HepG2 (cell line): ENCODE results near the gene STUM. TPM values are rescaled to one million over a fixed set of nuclear protein-coding genes. Genes with fewer than 3 reads are reported as not detected.

Experiments
- ATAC-seq: fragments of 200-7000 bp; cut with Tn5 transposase; 3 replicates; pipeline ENCODE4 v1.9.1; 2020; ENCODE audit warnings: mild to moderate bottlenecking, moderate library complexity
- BruUV-seq: library from RNA; stranded (reverse); fragments of 400-500 nt; replicated peaks from 2 replicates; lab custom pipeline; 2021; lab: Mats Ljungman, UMichigan
- CTCF ChIA-PET: fragments of 300-600 bp; formaldehyde crosslinking; extraction: SDS; loops from one replicate; lab custom pipeline; 2021; ENCODE audit warnings: low total read pairs, inconsistent platforms, low intra/inter-chr PET ratio; lab: Yijun Ruan, JAX
- POLR2A ChIA-PET: fragments of 350-600 bp; sonication (Branson Sonifier 250); formaldehyde crosslinking; loops from one replicate; lab custom pipeline; 2020; ENCODE audit warnings: antibody characterized with exemption, inconsistent platforms; lab: Yijun Ruan, JAX
- DNase-seq: peaks from one replicate; pipeline ENCODE4 v3.0.0-alpha.2; 2015; ENCODE audit warnings: low spot score
- FAIRE-seq: peaks from 3 replicates; lab custom pipeline; 2011; peaks lifted over from hg19 to GRCh38; lab: Jason Lieb, UNC
- H2AFZ ChIP-seq: one replicate; pipeline ENCODE4 v1.6.1; 2011; ENCODE audit warnings: low read length, inconsistent platforms
- H3K27ac ChIP-seq: fragments of 300-600 bp; 3 replicates; pipeline ENCODE4 v1.8.0; 2011; ENCODE audit warnings: mixed run types, mild to moderate bottlenecking, mixed read lengths, low read length, inconsistent platforms; ENCODE audit not compliant: insufficient read depth; ENCODE audit errors: extremely low read length
- H3K27me3 ChIP-seq, 2 experiments: fragments of 200-600 bp in 1 of 2; 2 replicates in 1 of 2; 3 replicates in 1 of 2; pipeline versions ENCODE4 v1.6.0 to v1.8.0; 2011; ENCODE audit warnings: low read length in 2 of 2, mild to moderate bottlenecking in 2 of 2, moderate library complexity in 2 of 2, inconsistent platforms in 1 of 2; ENCODE audit not compliant: insufficient read depth in 2 of 2, control insufficient read depth in 1 of 2
- H3K36me3 ChIP-seq, 2 experiments: fragments of 200-600 bp in 1 of 2; replicated peaks in 1 of 2; 2 replicates in 1 of 2; 3 replicates in 1 of 2; pipeline versions ENCODE4 v1.5.1 to v1.8.0; 2011; ENCODE audit warnings: low read length in 2 of 2, inconsistent platforms in 1 of 2; ENCODE audit not compliant: insufficient read depth in 2 of 2, control insufficient read depth in 1 of 2
- H3K4me1 ChIP-seq: 2 replicates; pipeline ENCODE4 v1.5.1; 2012; ENCODE audit warnings: low read length, inconsistent platforms; ENCODE audit not compliant: insufficient read depth
- H3K4me2 ChIP-seq: 2 replicates; pipeline ENCODE4 v1.6.0; 2011; ENCODE audit warnings: low read depth, low read length, inconsistent platforms
- H3K4me3 ChIP-seq, 3 experiments: fragments of 200-600 bp in 1 of 3; sonication (generic), shearing (Covaris generic) in 1 of 3; replicated peaks in 1 of 3; 2 replicates each; pipeline ENCODE4 v1.5.1; 2011 to 2016; ENCODE audit warnings: low read length in 3 of 3, inconsistent platforms in 2 of 3, low read depth in 2 of 3, mild to moderate bottlenecking in 2 of 3, control low read depth in 1 of 3, mixed read lengths in 1 of 3; ENCODE audit not compliant: insufficient read depth in 1 of 3
- H3K79me2 ChIP-seq: one replicate; pipeline ENCODE4 v1.6.1; 2011; ENCODE audit warnings: low read length, inconsistent platforms; ENCODE audit not compliant: insufficient read depth
- H3K9ac ChIP-seq: 2 replicates; pipeline ENCODE4 v1.6.0; 2011; ENCODE audit warnings: mild to moderate bottlenecking, low read depth, low read length, inconsistent platforms; ENCODE audit not compliant: insufficient read depth
- H3K9me3 ChIP-seq: 2 replicates; pipeline ENCODE4 v1.5.1; 2012; ENCODE audit warnings: mild to moderate bottlenecking, low read length
- H4K20me1 ChIP-seq: 2 replicates; pipeline ENCODE4 v1.6.0; 2011; ENCODE audit warnings: inconsistent platforms, mild to moderate bottlenecking, low read length, moderate library complexity; ENCODE audit not compliant: insufficient read depth
- BATF2 ChIP-seq: sonication (generic); formaldehyde crosslinking; IDR thresholded peaks from 2 replicates; pipeline ENCODE4 v1.8.0; 2022; ENCODE audit warnings: mild to moderate bottlenecking, missing genetic modification reagents, moderate library complexity
- CREBL2 ChIP-seq: sonication (generic); formaldehyde crosslinking; IDR thresholded peaks from 2 replicates; pipeline ENCODE4 v1.8.1; 2023; ENCODE audit warnings: missing genetic modification reagents, mild to moderate bottlenecking, borderline replicate concordance
- GMEB2 ChIP-seq: IDR thresholded peaks from 2 replicates; pipeline ENCODE4 v1.6.1; 2016; ENCODE audit warnings: missing biosample characterization, missing genetic modification reagents, low read depth
- PAWR ChIP-seq: sonication (generic); formaldehyde crosslinking; IDR thresholded peaks from 2 replicates; pipeline ENCODE4 v1.4.0; 2020; ENCODE audit warnings: missing genetic modification reagents, mild to moderate bottlenecking, borderline replicate concordance
- RNF219 ChIP-seq: sonication (generic); formaldehyde crosslinking; IDR thresholded peaks from 2 replicates; pipeline ENCODE4 v1.5.0; 2020; ENCODE audit warnings: mild to moderate bottlenecking, missing genetic modification reagents
- SKIL ChIP-seq: sonication (generic); formaldehyde crosslinking; IDR thresholded peaks from 2 replicates; pipeline ENCODE4 v1.8.0; 2022; ENCODE audit warnings: missing genetic modification reagents, mild to moderate bottlenecking, moderate library complexity, borderline replicate concordance
- ZHX1 ChIP-seq: sonication (generic); formaldehyde crosslinking; IDR thresholded peaks from 2 replicates; pipeline ENCODE4 v1.8.1; 2022; ENCODE audit warnings: low read depth, mild to moderate bottlenecking, missing genetic modification reagents
- ZNF761 ChIP-seq: sonication (generic); formaldehyde crosslinking; conservative IDR thresholded peaks from 2 replicates; pipeline ENCODE4 v1.4.0; 2020; ENCODE audit warnings: mild to moderate bottlenecking, missing genetic modification reagents
- WGBS: methylation state at CpG from one replicate; pipeline ENCODE4 v1.1.6; 2017; ENCODE audit warnings: low lambda C conversion rate; 5-methylcytosine and 5-hydroxymethylcytosine counted together
- in situ Hi-C: cut with HindIII; loops from 2 replicates; pipeline ENCODE4 v1.10.0; 2017; ENCODE audit warnings: low pct_unique_long_range_greater_than_20kb; ENCODE audit not compliant: extremely low pct_ligation_motif_present
- intact Hi-C: fragments of 100-400 bp; cut with micrococcal nuclease; formaldehyde crosslinking; loops from one replicate; pipeline ENCODE4 v1.10.0; 2022; ENCODE audit not compliant: unreplicated experiment
- polyA plus RNA-seq, 8 experiments: library from polyadenylated mRNA; depleted of rRNA in 3 of 8; stranded (reverse) in 7 of 8; unstranded in 1 of 8; fragments of >200 nt; fragmentation: Illumina TruSeq in 4 of 8; extraction: Trizol in 4 of 8; gene quantifications; 2 replicates each; pipeline versions ENCODE4 v1.2.1 to v1.2.3, GENCODE V29; 2011 to 2016; ENCODE audit warnings: low read depth in 4 of 8, missing spikeins in 1 of 8, mixed read lengths in 1 of 8; ENCODE audit not compliant: insufficient read depth in 1 of 8
- total RNA-seq, 5 experiments: library from RNA; depleted of rRNA; stranded (reverse); fragments of >200 nt; fragmentation: Illumina TruSeq; extraction: Trizol; gene quantifications; 2 replicates each; pipeline ENCODE4 v1.2.3, GENCODE V29; 2016; ENCODE audit warnings: low read depth in 1 of 5

Gene STUM
- total and polyA plus RNA-seq, 2 of the 13 experiments (the other 11 are each of a cell fraction or from before 2014, with no cell fraction given), result not detected

GRCh38 chr1:226590614-226591013 lies 42.0 kb downstream of the STUM start (continued):
- TF ChIP-seq RNF219 (CRISPR knock-in tag) (no peak), SKIL (CRISPR knock-in tag) (no peak), CREBL2 (CRISPR knock-in tag) (no peak), ZNF761 (CRISPR knock-in tag) (no peak)

- FAIRE-seq (no peak), DNase-seq (no peak)
- Histone ChIP-seq H3K36me3 (no peaks in the 10 kb centered on the region), H4K20me1 (no peaks in the 10 kb centered on the region), H3K4me1 (no peaks in the 10 kb centered on the region), H3K9ac (no peak overlapping the region), H3K79me2 (no peaks in the 10 kb centered on the region)
- intact Hi-C loops (no loop called here), in situ Hi-C loops (no loop called here)
- ChIA-PET CTCF (no interaction called here), POLR2A (no interaction called here)
- BruUV-seq, result no TSS peak
- no peak for TF ChIP-seq PAWR (CRISPR knock-in tag)
- TF ChIP-seq BATF2, result no peak
- no peak for TF ChIP-seq GMEB2 (CRISPR knock-in tag)
- TF ChIP-seq ZHX1 (CRISPR knock-in tag), result no peak
- TF ChIP-seq, all 625 proteins: peak for 0
- no peak for ATAC-seq
- no peaks in the 10 kb centered on the region; a peak in 1 of 5 replicates for H3K27me3 ChIP-seq
- H3K9me3 ChIP-seq, result no peaks in the 10 kb centered on the region
- no peak overlapping the region for H2AFZ ChIP-seq
- H3K4me2 ChIP-seq, result no peak overlapping the region
- 39% methylated on average over 8 of the region's 8 CpGs for WGBS
- H3K27ac ChIP-seq, result no peak overlapping the region
- no peak overlapping the region for H3K4me3 ChIP-seq
These were observed 45.0 kb downstream of the STUM start for GRCh38 chr1:226593541-226593940.
